CD4-positive, alpha-beta T cell (primary cell): Measurements from ENCODE around the gene TCF4. TPM values are rescaled to one million over a fixed set of nuclear protein-coding genes. Genes with fewer than 3 reads are reported as not detected.

Experiments used
- ATAC-seq: fragments of 200-7000 bp; cut with Tn5 transposase; one replicate; pipeline ENCODE4 v1.10.0; 2022; ENCODE audit warnings: mild to moderate bottlenecking; ENCODE audit not compliant: poor library complexity
- CTCF ChIA-PET: fragments of 350-600 bp; sonication (Branson Sonifier 250); formaldehyde crosslinking; loops from one replicate; lab custom pipeline; 2021; ENCODE audit warnings: antibody characterized with exemption, inconsistent platforms; lab: Charles Lee
- POLR2A ChIA-PET: fragments of 350-600 bp; sonication (Branson Sonifier 250); formaldehyde crosslinking; loops from one replicate; lab custom pipeline; 2021; ENCODE audit warnings: antibody characterized with exemption, inconsistent platforms; lab: Charles Lee
- DNase-seq, 14 experiments: peaks; one replicate each; pipeline ENCODE4 v3.0.0-alpha.2; 2013 to 2020; ENCODE audit warnings: mixed read lengths in 2 of 14
- H3K27ac ChIP-seq, 2 donors: one replicate each; pipeline versions ENCODE4 v1.5.1 to v1.7.0; 2013; ENCODE audit warnings: low read length in 2 of 2, low read depth in 1 of 2, mild to moderate bottlenecking in 1 of 2
- H3K27me3 ChIP-seq, 2 experiments: 1 replicate in 1 of 2; 2 replicates in 1 of 2; pipeline versions ENCODE4 v1.6.1 to v1.7.0; 2013; ENCODE audit warnings: low read length in 2 of 2, control low read depth in 1 of 2, mild to moderate bottlenecking in 1 of 2, moderate library complexity in 1 of 2; ENCODE audit not compliant: insufficient read depth in 2 of 2, control insufficient read depth in 1 of 2
- H3K36me3 ChIP-seq: one replicate; pipeline ENCODE4 v1.6.1; 2013; ENCODE audit warnings: low read length, control low read depth; ENCODE audit not compliant: insufficient read depth
- H3K4me1 ChIP-seq: one replicate; pipeline ENCODE4 v1.6.1; 2013; ENCODE audit warnings: low read length, control low read depth; ENCODE audit not compliant: insufficient read depth
- H3K4me3 ChIP-seq: one replicate; pipeline ENCODE4 v1.5.1; 2013; ENCODE audit warnings: mild to moderate bottlenecking, low read length, moderate library complexity
- H3K9me3 ChIP-seq, 2 experiments: 1 replicate in 1 of 2; 2 replicates in 1 of 2; pipeline versions ENCODE4 v1.6.1 to v1.7.0; 2013; ENCODE audit warnings: low read length in 2 of 2, mild to moderate bottlenecking in 2 of 2, control low read depth in 1 of 2, moderate library complexity in 1 of 2; ENCODE audit not compliant: control insufficient read depth in 1 of 2, insufficient read depth in 1 of 2
- H3K27ac Mint-ChIP-seq: one replicate; pipeline ENCODE4 v1.8.0; 2020; ENCODE audit warnings: mixed read lengths
- H3K27me3 Mint-ChIP-seq: one replicate; pipeline ENCODE4 v1.8.0; 2021; ENCODE audit warnings: mixed read lengths
- H3K36me3 Mint-ChIP-seq: one replicate; pipeline ENCODE4 v1.8.0; 2021; ENCODE audit warnings: low read depth, mixed read lengths
- H3K4me1 Mint-ChIP-seq: one replicate; pipeline ENCODE4 v1.8.0; 2021; ENCODE audit warnings: low read depth, mixed read lengths
- H3K4me3 Mint-ChIP-seq: one replicate; pipeline ENCODE4 v1.8.0; 2020; ENCODE audit warnings: mild to moderate bottlenecking, mixed read lengths
- H3K9me3 Mint-ChIP-seq: one replicate; pipeline ENCODE4 v1.8.0; 2020; ENCODE audit warnings: mixed read lengths
- CTCF ChIP-seq: fragments of 200-600 bp; IDR thresholded peaks from one replicate; pipeline ENCODE4 v1.8.0; 2022; ENCODE audit warnings: antibody characterized with exemption, mild to moderate bottlenecking
- intact Hi-C, 2 experiments: fragments of 100-400 bp; cut with DNase I in 1 of 2; cut with micrococcal nuclease in 1 of 2; formaldehyde crosslinking; loops; one replicate each; pipeline versions ENCODE4 v1.15.1 to v1.9.0; 2023 to 2025; cut with DNase I, micrococcal nuclease
- total RNA-seq, 174 experiments: library from RNA in 2 of 174; stranded (reverse) in 2 of 174; gene quantifications; one replicate each; pipeline ENCODE4 v1.2.3 and lab custom pipeline; 2021 to 2026

Gene TCF4
- total RNA-seq, 2 experiments from 2014 or later: 3.0 to 3.2 TPM

- no peaks in the 10 kb centered on the region for H3K27me3 Mint-ChIP-seq
- H3K27me3 ChIP-seq: no peaks in the 10 kb centered on the region
- no peaks in the 10 kb centered on the region for H3K9me3 ChIP-seq
- no peak overlapping the region for H3K27ac ChIP-seq
- no peaks in the 10 kb centered on the region for H3K36me3 Mint-ChIP-seq
- H3K4me1 Mint-ChIP-seq: no peaks in the 10 kb centered on the region
- H3K27ac Mint-ChIP-seq: no peak overlapping the region
- no peak for ATAC-seq
- H3K9me3 Mint-ChIP-seq: peaks cover 3% of the 10 kb centered on the region
- no peaks in the 10 kb centered on the region for H3K36me3 ChIP-seq
- intact Hi-C loops: no loop called here
- no peak for DNase-seq
- ChIA-PET CTCF (no interaction called here), POLR2A (no interaction called here)
- no peak overlapping the region for H3K4me3 ChIP-seq
- H3K4me3 Mint-ChIP-seq: no peak overlapping the region
- no peak for TF ChIP-seq CTCF
- no peaks in the 10 kb centered on the region for H3K4me1 ChIP-seq
These were observed 22.5 kb upstream of the TCF4 start for GRCh38 chr18:55610506-55610905.

GRCh38 chr18:55609160-55609825 lies 21.3 kb upstream of the TCF4 start:
- intact Hi-C loops: no loop called here
- H3K27ac ChIP-seq: no peak overlapping the region
- no peaks in the 10 kb centered on the region for H3K9me3 ChIP-seq
- no peak overlapping the region for H3K4me3 ChIP-seq
- DNase-seq (no peak), ATAC-seq (no peak)
- Mint-ChIP-seq H3K4me1 (no peaks in the 10 kb centered on the region), H3K27me3 (no peaks in the 10 kb centered on the region), H3K4me3 (no peak overlapping the region), H3K9me3 (peaks cover 3% of the 10 kb centered on the region), H3K36me3 (no peaks in the 10 kb centered on the region), H3K27ac (no peak overlapping the region)
- TF ChIP-seq CTCF: no peak
- H3K36me3 ChIP-seq: no peaks in the 10 kb centered on the region
- no peaks in the 10 kb centered on the region for H3K4me1 ChIP-seq
- H3K27me3 ChIP-seq: no peaks in the 10 kb centered on the region
- ChIA-PET POLR2A (no interaction called here), CTCF (no interaction called here)

- ATAC-seq (no peak), DNase-seq (no peak)
- Mint-ChIP-seq H3K4me3 (no peak overlapping the region), H3K27ac (no peak overlapping the region), H3K9me3 (no peaks in the 10 kb centered on the region), H3K4me1 (no peaks in the 10 kb centered on the region), H3K36me3 (no peaks in the 10 kb centered on the region), H3K27me3 (no peaks in the 10 kb centered on the region)
- ChIA-PET POLR2A (no interaction called here), CTCF (no interaction called here)
- no peaks in the 10 kb centered on the region for H3K4me1 ChIP-seq
- H3K9me3 ChIP-seq: no peaks in the 10 kb centered on the region
- TF ChIP-seq CTCF: no peak
- intact Hi-C loops: no loop called here
- H3K36me3 ChIP-seq: no peaks in the 10 kb centered on the region
- H3K4me3 ChIP-seq: no peak overlapping the region
- H3K27me3 ChIP-seq: peaks cover 0 to 2% of the 10 kb centered on the region in 2 experiments
- H3K27ac ChIP-seq: no peak overlapping the region
These were observed 20.5 kb upstream of the TCF4 start for GRCh38 chr18:55608497-55608896.
